ENCODE data around the gene FTO. TPM values are rescaled to one million over a fixed set of nuclear protein-coding genes. Genes with fewer than 3 reads are reported as not detected.
A peak's percentile ranks its signal among the peaks of the same experiment; 100 is the strongest.

The FTO gene
- total and polyA plus RNA-seq, 2 of the 13 experiments (the other 11 are each of a cell fraction or from before 2014, with no cell fraction given) = 41.6 to 55.8 TPM

- TF ChIP-seq THAP7 (CRISPR knock-in tag; IDR thresholded peaks at IDR 0.05) (no peak), ZNF552 (CRISPR knock-in tag; IDR thresholded peaks at IDR 0.05; ENCODE audit: borderline replicate concordance) (no peak), HDAC1 (CRISPR knock-in tag; IDR thresholded peaks at IDR 0.05) (peak; percentile 26; the same call in 1 of the 2 replicates), SMYD3 (CRISPR knock-in tag; IDR thresholded peaks at IDR 0.05) (no peak), GABPB1 (CRISPR knock-in tag; IDR thresholded peaks at IDR 0.05) (no peak), HOXA5 (CRISPR knock-in tag; IDR thresholded peaks at IDR 0.05) (no peak), ZFY (CRISPR knock-in tag; IDR thresholded peaks at IDR 0.05) (no peak), THYN1 (CRISPR knock-in tag; IDR thresholded peaks at IDR 0.05; ENCODE audit: borderline replicate concordance, low read depth) (no peak), PLSCR1 (CRISPR knock-in tag; IDR thresholded peaks at IDR 0.05; ENCODE audit: borderline replicate concordance) (no peak), SATB2 (CRISPR knock-in tag; IDR thresholded peaks at IDR 0.05) (no peak), ZNF816 (CRISPR knock-in tag; IDR thresholded peaks at IDR 0.05; ENCODE audit: borderline replicate concordance) (no peak), ZHX1 (CRISPR knock-in tag; IDR thresholded peaks at IDR 0.05; ENCODE audit: low read depth) (no peak), MTA1 (CRISPR knock-in tag; IDR thresholded peaks at IDR 0.05; ENCODE audit: borderline replicate concordance) (no peak), ZNF292 (CRISPR knock-in tag; IDR thresholded peaks at IDR 0.05; ENCODE audit: borderline replicate concordance, low read depth) (no peak), ATF3 (CRISPR knock-in tag; IDR thresholded peaks at IDR 0.05) (no peak), ZNF547 (CRISPR knock-in tag; IDR thresholded peaks at IDR 0.05) (no peak), MIER3 (CRISPR knock-in tag; IDR thresholded peaks at IDR 0.05; ENCODE audit: borderline replicate concordance) (no peak), EHMT2 (IDR thresholded peaks at IDR 0.05; ENCODE audit: borderline replicate concordance, low read depth, low read length) (no peak), RERE (CRISPR knock-in tag; IDR thresholded peaks at IDR 0.05; ENCODE audit: low read depth) (peak; percentile 52; the same call in 1 of the 2 replicates)
Observed at GRCh38 chr16:53773150-53773846, 69.3 kb downstream of the FTO start (continued).
